KOPT-K1 (cell line): ENCODE measurements around the gene GABRB2.

Experiments
- H3K27ac ChIP-seq: fragments of 200-600 bp; sonication (generic); 2 replicates; pipeline ENCODE4 v1.5.1; 2016; ENCODE audit warnings: antibody characterized with exemption, mild to moderate bottlenecking, low read depth, low read length; ENCODE audit not compliant: poor library complexity, severe bottlenecking
- H3K36me3 ChIP-seq: fragments of 200-600 bp; sonication (generic); 2 replicates; pipeline ENCODE4 v1.5.1; 2017; ENCODE audit warnings: antibody characterized with exemption, mild to moderate bottlenecking, low read length, moderate library complexity; ENCODE audit not compliant: insufficient read depth
- H3K9me3 ChIP-seq: fragments of 200-600 bp; sonication (generic); 2 replicates; pipeline ENCODE4 v1.5.1; 2017; ENCODE audit warnings: antibody characterized with exemption, low read length, mild to moderate bottlenecking; ENCODE audit not compliant: insufficient read depth, poor library complexity, severe bottlenecking

The GABRB2 gene

DNA sequence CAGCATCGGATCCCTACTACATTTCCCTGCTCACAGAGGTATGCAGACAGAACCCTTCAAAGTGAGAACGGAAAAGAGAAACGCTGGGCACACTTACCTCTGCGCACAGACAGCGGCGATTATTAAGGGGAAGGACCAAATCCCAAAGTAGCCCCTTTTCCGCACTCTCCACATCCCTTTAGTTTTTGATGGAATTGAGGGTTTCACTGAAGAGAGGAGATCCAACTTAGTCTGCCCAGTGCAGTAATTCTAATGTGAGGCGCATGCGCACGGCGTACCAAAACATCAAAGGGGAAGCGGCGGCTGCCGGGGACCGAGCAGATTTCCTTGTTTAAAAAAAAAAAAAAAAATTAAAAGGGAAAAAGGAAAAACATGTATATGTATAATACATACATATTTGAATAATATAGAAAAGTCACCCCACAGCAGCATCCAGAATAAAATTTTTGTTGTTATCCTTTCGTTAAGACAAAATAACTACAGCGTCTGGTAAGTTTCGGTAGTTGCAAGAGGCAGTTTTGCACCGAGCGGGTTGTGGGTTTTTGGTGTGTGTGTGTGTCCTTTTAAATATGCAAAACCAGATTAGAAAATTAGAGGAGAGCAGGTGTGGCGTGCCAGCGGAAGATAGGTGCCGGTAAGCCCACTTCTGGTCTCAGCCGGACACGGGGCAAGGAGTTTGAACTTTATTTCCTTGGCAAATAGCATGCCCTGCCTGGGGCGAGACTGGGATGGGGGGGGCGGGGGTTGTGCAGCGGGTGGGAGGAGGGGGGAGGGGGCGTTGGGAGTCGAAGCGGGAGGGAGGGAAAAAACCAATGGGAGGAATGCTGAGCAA is at the start of gene GABRB2:
TSS of gene GABRB2 (minus strand) at position 256 of the 832 bp plus-strand sequence. CDS start at position 174, 82 bp downstream.
- Histone ChIP-seq H3K9me3 (no peaks in the 10 kb centered on the region), H3K27ac (no peak within 1 kb of the TSS), H3K36me3 (no peaks in the 10 kb centered on the region)

DNA sequence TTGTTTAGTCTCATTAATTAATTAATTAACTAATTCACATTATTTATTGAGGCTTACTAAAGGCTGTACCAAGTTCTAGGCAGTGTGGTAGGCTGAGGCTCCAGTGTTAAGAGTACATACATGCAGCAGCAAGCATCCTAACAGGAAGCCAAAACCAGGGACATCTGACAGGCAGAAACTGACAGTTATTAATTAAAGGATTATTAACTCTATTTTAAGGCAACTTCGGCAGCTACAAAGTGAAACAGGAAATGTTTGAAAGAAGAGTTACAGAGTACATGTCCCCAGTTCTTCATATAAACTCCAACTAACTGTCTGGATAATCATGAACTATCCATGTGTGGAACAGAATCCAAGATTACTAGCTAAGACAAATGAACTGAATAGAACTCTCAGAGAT is 39.3 kb upstream of the GABRB2 start:
- no peaks in the 10 kb centered on the region for H3K9me3 ChIP-seq
- no peak overlapping the region for H3K27ac ChIP-seq
- no peaks in the 10 kb centered on the region for H3K36me3 ChIP-seq

DNA sequence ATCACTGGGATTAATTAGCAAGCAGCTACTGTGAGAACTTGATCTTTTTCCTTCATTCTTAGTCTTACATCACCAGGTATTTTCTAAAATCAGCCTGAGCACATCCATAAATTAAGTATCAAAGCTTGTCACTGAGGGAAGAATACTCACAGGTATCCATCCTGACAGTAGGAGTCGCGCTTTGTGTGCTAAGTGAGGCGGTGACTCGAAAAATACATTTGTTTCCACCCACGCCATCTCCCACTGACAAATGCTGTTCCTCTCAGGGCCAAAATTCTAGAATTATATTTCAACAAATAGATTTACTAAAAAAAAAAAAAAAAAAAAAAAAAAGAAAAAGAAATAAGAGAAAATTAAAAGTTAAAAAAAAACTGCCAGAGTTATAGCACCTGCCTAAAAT is 34.1 kb upstream of the GABRB2 start:
- Histone ChIP-seq H3K9me3 (no peaks in the 10 kb centered on the region), H3K27ac (no peak overlapping the region), H3K36me3 (no peaks in the 10 kb centered on the region)

DNA sequence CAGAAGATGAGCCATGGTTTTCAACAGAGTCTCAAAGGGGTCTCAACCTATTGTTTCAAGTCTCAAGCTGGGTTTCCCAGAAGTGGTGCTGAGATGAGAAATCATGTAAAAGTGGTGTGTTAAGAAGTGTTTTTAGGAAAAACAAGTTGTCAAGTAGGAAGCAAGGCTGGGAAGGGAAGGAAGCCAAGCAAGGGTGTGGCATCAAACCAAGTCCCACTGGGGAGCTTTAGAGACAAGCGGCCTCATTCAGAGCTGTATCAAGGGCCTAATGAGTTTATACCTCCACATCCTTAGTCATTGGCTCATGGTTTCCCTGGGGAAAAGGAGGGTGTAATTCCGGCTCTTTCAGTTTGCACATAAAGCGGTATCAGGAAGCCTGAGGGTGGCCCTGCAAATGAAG is 26.4 kb upstream of the GABRB2 start:
- H3K9me3 ChIP-seq = no peaks in the 10 kb centered on the region
- no peaks in the 10 kb centered on the region for H3K36me3 ChIP-seq
- no peak overlapping the region for H3K27ac ChIP-seq

DNA sequence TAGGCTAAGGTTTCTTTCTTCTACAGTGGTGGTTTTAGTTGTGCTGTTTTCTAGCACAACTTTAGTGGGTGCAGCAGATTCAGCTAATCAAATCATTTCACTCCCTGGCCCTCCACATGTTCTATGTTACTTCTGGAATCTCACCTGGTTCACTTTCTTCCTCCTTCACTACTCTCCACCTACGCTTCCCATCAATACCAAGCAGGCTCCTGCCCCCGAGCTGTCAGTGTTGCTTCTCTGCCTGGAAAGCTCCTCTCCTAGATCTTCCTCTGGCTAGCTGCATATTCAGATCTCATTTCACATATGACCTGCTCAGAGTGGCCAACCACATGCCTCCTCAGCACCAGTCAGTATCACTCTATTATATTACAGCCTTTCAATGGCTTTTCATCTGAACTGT is 19.6 kb upstream of the GABRB2 start:
- Histone ChIP-seq H3K27ac (no peak overlapping the region), H3K9me3 (no peaks in the 10 kb centered on the region), H3K36me3 (no peaks in the 10 kb centered on the region)

DNA sequence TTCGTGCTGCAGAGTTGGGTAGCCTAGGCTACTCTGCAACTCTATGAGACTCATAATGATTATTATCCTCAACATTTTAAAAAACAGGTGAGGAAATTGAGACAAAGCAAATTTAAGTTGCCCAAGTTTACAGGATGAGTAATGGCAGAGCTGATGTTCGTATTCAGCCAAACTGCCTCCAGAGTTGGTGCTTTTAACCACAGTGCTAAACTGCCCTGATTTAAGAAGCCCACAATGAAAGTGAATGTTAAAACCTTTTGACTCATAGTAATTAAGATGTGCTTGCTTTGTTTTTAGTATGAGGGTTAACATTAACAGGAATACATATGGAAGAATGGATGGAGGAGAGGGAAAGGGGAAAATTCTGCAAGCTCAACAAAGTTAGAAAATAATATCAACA is 15.9 kb upstream of the GABRB2 start:
- H3K36me3 ChIP-seq = no peaks in the 10 kb centered on the region
- no peaks in the 10 kb centered on the region for H3K9me3 ChIP-seq
- no peak overlapping the region for H3K27ac ChIP-seq

DNA sequence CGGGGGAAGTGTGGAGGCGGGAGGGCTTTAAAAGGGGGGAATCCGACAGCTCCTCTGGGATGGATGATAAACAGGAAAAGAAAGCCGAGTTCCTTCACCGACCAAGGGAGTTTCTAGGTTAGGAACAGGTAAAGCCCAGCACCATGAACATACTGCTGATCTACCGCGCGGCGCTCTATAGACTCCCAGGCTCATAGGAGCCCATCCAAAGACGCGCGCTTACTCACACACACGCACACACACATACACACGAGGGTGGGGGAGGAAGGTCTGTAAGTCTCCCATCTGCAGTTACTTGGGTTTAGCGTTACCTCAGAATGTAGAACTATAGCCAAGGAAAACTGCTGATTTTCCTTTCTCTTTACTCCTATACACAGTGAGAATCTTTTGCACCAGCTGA is 2.6 kb upstream of the GABRB2 start:
- no peaks in the 10 kb centered on the region for H3K9me3 ChIP-seq
- no peak overlapping the region for H3K27ac ChIP-seq
- H3K36me3 ChIP-seq = no peaks in the 10 kb centered on the region

DNA sequence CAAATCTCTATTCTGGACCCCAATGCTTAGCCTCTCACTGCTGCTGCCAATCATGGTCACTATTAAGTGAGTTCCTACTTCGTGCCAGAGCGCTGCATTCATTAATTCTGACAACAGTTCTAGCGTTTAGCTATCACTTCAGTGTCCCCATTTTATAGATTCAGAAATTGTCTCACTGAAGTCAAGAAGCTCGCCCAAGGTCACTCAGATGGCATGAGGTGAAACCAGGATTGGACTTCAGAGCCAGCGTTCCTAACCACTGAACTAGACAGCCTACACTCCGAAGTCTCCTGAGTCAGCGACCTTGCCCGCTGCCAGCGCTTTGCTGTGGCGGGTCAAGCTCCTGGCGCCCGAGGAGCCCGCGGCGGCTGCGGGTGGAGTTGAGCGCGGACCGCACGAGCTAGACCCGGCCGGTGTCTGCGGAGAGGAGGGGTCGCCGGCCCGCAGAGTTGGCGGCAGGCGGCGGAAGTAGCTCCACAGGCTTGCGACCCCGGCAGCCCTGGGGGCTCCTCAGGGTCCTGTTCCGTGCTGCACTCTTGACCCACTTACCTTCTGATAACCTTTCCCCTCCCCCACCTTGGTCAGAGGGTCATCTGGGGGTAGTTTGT is 2.1 kb upstream of the GABRB2 start:
- no peaks in the 10 kb centered on the region for H3K9me3 ChIP-seq
- H3K27ac ChIP-seq = no peak overlapping the region
- H3K36me3 ChIP-seq = no peaks in the 10 kb centered on the region

DNA sequence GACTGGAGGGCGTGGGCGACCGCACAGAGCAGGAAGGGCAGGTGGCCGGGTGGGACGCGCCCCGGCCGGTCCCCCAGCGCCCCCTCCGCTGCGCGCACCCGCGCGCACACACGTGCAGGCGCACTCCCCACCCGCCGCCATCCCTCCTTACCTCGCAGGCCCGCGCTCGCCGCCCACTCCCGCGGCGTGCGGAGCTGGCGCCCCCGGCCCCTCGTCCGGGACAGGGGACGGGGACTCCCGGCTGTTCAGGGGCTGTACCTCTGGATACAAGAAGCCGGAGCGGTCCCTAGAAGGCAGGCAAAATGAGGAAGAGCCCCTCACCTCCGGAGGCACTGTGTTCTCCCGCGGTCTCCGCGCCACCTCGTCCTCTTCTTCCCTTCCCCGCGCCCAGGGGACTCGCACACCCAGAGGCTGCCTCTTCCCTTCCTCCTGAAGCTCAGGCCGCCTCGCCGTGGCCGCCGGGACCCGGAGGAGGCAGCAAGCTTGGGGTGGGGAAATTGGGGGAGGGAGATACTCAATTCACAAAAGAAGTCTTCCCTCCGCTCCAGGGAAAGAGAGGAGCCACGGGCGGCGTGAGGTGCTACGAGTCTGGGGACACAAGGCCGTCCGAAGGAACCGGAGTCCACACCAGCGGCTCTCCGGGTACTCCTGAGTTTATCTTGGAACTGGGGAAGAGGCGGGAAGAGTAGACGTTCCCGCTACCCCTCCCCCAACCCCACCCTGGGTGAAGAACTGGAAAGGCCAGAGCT is 1.4 kb upstream of the GABRB2 start:
- H3K36me3 ChIP-seq = no peaks in the 10 kb centered on the region
- H3K9me3 ChIP-seq = no peaks in the 10 kb centered on the region
- no peak overlapping the region for H3K27ac ChIP-seq

DNA sequence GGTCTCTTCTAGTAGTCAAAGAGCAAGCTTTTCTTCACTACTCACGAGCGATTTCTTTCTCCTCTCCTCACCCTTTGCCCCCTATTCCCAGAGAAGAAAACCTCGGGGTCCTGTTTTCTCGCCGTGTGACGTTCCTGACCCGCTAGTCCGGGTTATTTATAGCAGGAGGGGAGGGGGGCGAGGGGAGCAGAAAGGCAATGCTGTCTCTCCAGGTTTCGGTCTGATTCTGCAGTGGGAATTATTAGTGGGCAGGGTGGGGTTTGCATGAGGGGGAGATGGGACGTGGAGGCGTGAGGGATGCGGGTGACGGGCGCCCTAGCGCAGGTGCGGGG is 847 bp upstream of the GABRB2 start:
- H3K27ac ChIP-seq = no peak overlapping the region
- no peaks in the 10 kb centered on the region for H3K9me3 ChIP-seq
- H3K36me3 ChIP-seq = no peaks in the 10 kb centered on the region

DNA sequence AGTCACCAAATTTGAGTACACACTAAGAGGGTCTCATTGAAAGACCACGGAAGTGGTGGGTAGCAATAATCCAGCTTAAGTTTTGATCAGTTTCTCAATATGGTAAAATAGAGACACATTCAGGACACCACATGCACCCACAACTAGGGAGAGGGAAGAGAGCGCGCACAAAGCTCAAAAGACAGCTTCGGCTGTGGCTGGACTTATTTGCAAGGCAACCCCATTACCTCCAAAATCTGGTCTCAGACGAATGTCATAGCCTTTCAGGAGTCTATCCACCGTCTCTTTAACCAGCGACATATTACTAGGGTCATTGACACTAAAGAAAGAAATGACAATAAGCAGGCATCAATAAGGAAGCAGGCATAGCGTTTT is 443 bp downstream of the GABRB2 start:
- no peaks in the 10 kb centered on the region for H3K9me3 ChIP-seq
- H3K27ac ChIP-seq = no peak overlapping the region
- no peaks in the 10 kb centered on the region for H3K36me3 ChIP-seq

DNA sequence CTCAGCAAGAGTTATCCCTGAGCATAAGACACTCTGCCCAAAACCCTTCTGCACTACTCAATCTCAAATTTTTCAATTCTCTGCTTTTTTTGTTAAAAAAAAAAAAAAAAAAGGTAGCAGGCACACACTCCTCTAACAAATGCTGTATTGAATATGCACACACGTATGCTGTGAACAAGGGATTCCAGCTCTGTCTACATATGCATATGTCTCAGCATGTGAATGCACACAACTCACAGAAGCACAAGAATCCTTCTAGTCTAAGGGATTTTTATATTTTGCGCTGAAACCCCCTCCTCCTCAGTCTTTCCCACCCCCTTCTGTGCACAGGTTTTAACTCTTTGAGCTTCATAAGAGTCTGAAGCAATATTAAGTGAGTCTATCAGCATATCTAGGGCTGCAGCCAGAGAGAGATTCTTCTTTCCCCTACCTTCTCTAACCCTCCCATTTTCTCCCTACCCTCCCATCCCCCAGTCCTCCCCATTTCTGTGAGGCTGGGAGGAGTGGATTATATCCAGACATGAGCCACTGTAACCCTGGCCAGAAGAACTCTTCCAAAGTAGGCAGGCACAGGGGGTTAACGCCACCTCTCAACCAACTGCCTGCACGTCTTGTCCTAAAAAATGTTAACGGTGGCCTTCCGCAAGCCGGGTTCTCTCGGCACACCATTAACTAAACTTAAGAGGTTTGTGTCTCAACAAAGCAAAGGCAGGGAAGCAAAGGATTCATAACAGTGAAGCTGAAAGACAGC is 1.0 kb downstream of the GABRB2 start:
- no peaks in the 10 kb centered on the region for H3K36me3 ChIP-seq
- no peaks in the 10 kb centered on the region for H3K9me3 ChIP-seq
- no peak overlapping the region for H3K27ac ChIP-seq

DNA sequence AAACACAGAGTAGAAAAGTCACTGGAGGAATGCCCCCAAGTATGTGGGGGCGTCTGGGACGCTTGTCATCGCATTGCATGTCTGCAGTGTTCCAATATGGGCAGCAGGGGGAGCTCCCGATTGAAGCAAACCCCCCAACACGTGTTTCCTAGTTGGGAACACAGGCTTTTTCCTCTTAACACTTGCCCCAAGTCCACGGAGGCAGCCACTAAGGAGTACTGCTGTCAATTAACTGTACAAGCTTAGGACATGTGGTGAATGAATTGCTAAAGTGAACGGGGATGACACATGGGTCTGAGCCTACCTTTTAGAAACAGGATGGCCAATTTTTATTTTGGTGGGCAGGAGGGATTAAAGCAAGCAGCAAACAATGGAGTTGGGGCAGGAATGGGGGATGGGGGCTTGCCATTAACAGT is 2.2 kb downstream of the GABRB2 start:
- no peaks in the 10 kb centered on the region for H3K36me3 ChIP-seq

DNA sequence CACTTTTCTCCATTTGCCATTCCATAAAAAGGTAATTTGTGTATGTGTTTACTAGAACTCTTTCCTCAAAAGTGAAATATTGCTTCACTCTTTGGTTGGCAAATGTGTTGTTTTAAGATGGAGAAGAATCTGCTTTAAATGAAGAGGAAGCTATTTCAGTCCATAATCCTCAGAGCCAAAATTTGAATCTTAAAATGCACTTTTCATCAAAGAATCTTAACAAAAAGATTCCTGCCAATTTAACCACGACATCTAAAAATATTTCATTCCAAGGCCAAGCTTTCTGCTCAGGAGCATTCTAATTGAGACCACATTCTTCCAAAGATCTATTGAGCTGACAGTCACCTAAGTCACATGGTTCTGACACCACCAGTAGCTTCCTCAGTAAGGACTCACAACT is 7.5 kb downstream of the GABRB2 start:
- no peaks in the 10 kb centered on the region for H3K36me3 ChIP-seq
- H3K27ac ChIP-seq = no peak overlapping the region
- no peaks in the 10 kb centered on the region for H3K9me3 ChIP-seq

More for the DNA sequence above, 2.2 kb downstream of the GABRB2 start:
- no peak overlapping the region for H3K27ac ChIP-seq
- no peaks in the 10 kb centered on the region for H3K9me3 ChIP-seq

DNA sequence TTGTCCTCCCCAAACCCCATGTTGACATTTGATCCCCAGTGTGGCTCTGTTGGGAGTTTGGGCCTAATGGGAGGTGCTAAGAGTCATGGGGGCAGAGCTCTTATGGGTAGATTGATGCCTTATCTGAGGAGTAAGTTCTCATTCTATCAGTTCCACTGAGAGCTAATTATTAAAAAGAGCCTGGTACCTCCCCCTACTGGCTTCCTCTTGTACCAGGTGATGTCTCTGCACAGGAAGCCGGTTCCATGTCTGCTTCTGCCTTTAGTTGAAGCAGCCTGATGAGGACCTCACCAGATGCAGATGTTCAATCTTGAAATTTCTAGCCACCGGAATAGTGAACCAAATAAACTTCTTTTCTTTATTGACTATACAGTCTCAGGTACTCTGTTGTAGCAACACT is 10.8 kb downstream of the GABRB2 start:
- H3K27ac ChIP-seq = no peak overlapping the region
- H3K36me3 ChIP-seq = no peaks in the 10 kb centered on the region

More for the DNA sequence above, 10.8 kb downstream of the GABRB2 start:
- H3K9me3 ChIP-seq = no peaks in the 10 kb centered on the region
